GM19023 (cell line): ENCODE measurements around the gene PSG5.
"Not testable (repeated sequence)": the region's sequence is repeated elsewhere in the genome, so short reads cannot be mapped to it uniquely, and the experiment has no call there.

Experiments used
- ATAC-seq: cut with Tn5 transposase; IDR thresholded peaks from one replicate; pipeline ENCODE4 v1.9.1; 2021; ENCODE audit warnings: mild to moderate bottlenecking, moderate library complexity; ENCODE audit not compliant: unreplicated experiment

PSG5 gene

DNA sequence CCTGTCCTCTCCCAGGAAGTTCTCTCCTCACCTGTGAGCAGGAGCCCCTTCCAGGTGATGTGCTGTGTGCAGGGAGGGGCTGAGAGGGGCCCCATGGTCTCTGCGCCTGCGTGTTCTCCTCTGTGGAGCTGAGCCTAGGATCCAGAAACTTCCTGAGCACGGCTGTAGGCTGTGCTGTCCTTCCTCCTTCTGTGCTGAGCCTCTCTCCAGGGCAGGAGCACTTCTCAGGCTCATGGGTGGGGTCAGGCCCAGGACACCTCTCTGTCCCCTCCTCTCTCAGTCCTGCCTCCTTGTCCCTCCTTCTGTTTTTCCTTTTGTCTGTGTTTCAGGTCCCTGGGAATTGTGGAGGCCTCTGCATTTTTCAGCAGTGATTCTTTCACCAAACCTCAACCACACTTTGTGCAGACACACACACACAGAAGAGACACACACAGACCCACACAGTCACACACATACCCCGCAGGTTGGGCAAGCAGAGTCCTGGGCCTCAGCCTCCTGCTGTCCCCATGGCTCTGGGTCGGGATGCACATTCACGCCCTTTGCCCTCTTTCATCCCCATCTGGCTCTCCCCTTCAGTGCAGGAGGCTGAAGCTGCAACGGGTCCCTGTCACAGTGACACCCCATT, at the start of gene PSG5:
TSS of gene PSG5 (minus strand) at position 226 of the 625 bp plus-strand sequence. CDS start at position 95, 131 bp downstream.
- not testable (repeated sequence) for ATAC-seq

DNA sequence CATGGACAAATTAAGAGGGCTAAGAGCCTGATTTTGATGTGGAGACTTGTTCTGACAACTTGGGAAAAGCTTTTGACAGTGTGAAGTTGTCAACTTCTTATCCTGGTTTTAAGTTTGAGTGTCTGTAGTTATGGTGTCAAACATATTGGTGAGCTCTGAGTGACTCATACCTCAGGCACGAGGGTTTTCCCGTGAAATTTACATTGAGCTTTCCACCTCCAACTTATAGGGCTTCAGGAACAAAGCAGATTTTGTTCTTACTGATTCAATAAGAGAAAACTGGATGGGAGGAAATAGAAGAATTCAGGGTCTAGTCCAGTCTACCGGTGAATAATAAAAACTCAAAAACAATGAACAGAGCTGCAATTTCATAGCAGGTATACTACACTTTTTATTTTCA, 49.4 kb upstream of the PSG5 start:
- ATAC-seq = not testable (repeated sequence)

DNA sequence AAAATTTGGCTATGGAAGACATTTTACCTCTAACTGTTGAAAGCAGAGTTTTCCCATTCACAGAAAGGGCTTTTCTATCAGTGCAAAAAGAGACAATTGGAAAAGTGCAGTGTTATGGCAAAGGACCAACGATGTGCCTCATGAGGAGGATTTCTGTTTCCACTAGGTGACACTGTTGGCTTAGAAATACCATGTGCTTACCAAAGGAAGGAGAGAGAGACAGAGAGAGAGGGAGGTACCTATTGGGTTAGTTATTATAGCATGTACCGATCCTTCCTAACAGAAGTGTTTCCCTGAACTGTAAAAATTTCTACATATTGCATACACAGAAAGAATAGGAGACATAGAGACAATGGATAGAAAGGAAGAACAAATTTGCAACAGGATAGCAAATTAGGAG, 43.0 kb upstream of the PSG5 start:
- no peak for ATAC-seq

DNA sequence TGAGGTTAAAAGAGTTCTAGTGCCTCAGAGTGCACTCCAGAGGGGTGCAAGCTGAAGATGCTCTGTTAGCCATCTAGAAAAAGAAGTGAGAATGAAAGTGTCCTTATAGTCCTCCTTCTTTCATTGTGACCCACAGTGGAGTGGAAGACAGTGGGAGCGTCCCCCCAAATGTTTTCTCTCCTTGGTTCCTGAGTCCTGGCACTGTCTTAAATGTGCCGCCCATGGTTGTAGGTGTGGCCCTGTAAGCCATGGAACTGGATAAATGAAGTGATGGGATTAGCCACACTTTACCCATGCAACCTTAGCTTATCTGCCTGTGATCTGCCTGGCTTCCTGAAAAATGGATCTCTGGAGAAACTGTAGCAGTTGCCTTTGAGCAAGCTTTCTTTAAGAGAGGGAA, 42.4 kb upstream of the PSG5 start:
- not testable (repeated sequence) for ATAC-seq

DNA sequence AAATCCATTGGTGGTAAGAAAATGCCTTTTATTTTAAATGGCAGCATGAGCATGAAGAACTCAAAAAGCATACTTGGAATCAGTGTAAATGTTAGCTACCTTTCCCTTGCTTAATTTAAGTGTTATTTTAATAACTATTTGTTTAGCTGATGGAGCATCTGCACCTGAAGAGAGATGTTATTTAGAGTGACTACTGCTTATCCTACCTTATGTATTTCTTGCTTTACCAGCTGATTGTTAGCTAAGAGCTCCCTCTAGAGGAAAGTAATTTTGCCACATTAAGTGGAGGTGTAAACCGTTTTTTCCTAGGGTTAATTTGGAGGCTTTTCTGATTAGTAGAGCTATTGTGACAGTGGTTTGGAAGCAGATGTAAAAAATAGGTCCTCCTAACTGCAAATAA, 40.6 kb upstream of the PSG5 start:
- not testable (repeated sequence) for ATAC-seq

DNA sequence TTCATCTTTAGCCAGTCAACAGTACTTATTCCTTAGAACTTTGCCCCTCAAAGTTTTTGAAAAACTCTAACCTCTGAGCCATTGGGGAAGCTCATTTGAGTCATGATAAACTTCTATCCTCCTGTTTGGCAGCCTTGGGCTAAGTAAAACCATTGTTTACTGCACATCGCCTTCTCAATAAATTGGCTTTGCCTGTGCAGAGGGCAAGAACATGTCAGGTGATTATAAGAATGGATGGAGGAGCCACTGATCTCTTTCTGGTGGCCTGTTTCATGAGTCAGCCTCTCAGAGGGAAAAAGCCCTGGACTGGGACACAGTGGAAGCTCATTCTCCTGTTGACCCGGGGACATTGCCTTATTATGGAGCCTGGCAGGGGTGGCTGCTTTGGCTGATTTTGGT, 38.5 kb upstream of the PSG5 start:
- ATAC-seq = no peak

DNA sequence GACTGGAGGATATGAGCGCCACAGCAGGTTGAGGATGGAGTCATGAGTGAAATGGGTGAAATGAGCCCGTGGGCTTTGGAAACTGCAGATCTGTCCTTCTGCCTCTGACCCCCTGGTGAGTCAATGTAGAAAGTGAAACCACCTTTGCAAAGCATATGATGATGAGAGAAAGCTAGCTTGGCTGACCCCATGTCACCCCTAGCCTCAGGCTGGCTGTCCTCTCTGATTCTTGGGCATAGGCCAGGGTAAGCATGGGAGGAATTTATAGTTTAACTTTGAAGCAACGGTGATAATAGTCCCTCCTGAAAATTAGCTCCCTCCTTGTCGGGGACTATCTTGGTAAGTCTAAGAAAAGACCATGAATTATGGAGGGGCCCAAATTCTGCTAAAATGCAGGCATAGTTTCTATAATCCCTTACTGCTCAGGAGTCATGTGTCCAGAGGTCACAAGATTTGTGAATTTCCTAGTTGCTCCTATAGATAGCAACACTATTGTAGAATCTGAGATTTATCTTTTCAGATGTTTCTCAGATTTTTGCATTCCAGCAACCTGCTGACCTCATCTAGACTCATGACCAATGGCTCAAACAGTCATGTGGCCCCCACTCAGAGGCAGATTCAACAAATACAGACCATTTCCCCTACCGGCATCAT, 38.0 kb upstream of the PSG5 start:
- ATAC-seq = not testable (repeated sequence)

DNA sequence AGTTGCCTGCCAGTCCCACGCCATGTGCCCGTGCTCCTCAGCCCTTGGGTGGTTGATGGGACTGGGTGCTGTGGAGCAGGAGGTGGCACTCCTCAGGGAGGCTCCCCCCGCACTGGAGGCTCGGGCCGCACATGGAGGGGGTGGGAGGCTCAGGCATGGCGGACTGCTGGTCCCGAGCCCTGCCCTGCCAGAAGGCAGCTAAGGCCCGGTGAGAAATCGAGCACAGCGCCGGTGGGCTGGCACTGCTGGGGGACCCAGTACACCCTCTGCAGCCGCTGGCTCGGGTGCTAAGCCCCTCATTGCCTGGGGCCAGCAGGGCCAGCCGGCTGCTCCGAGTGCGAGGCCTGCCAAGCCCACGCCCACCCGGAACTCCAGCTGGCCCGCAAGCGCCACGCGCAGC, 35.6 kb upstream of the PSG5 start:
- ATAC-seq = not testable (repeated sequence)

DNA sequence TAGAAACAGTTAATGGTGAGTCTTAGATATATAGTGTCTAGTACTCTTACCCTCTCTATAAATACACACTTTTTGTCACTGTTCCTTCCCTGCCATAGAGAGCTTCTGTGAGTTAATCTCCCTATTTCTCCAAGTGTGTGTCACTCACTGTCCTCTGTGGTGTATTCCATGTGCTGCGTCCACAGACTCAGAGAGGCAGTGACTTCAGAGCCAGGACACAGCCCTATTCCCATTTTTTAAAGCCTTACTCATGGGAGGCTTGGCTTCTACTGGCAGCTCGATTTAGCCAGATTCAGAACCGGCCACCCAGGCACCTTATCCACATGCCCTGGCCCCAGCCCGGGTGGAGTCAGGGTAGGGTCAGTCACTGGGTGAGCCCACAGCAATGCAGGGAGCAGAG, 32.8 kb upstream of the PSG5 start:
- not testable (repeated sequence) for ATAC-seq

DNA sequence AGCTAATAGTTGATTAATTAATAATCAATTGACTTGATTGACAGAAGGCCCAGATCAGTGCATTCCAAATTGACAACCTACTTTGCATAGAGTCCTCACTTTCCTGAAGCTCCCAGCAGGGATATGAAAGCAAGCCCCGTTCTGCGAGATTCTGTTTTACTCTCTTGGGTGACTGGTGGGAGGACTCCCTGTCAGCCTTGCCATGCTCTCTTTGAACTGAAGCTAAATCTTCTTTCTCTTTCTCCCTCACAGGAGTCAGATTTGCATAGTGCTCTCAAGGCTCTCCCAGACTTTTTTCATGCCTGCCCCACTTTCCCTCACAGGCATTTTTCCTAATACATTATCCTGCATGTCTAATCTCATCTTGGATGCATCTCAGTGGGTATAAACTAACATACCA, 29.5 kb upstream of the PSG5 start:
- not testable (repeated sequence) for ATAC-seq

DNA sequence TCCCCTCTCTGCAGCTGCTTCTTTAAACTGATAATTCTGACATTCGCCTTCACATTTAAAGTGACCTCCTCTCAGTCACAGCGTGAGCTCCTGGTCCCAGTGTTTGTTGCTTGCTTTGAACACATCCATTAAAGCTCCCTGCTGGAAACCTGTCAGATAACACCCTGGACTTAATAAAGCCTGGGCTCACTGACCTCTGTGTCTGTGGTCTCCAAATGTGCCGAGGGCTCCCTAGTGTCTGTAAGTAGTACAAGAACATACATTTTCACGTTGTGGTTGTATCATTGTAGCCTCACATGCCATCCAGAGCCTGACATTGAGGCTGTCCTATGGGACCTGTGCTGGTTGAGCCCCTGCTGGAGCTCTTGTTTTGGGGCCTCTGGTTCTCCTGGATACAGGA, 21.7 kb upstream of the PSG5 start:
- ATAC-seq = no peak

DNA sequence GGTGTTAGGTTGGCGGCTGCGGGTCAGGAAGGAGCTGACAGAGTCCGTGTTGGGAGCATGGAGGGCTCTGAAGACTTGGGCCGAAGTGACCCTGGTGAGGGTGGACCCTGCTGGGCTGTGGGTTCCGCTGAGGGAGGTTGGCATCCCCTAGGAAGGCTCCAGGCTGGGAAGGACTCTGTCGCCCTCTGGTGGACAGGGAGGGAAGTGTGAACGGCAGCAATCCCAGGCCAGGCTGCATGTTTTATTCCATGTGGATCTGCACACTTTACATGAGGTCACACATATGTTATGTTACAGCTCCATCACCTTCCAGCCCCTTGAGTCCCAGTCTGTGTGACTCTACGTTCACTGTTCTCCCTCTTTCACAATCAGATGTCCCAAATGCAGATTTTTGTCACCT, 20.8 kb upstream of the PSG5 start:
- not testable (repeated sequence) for ATAC-seq

DNA sequence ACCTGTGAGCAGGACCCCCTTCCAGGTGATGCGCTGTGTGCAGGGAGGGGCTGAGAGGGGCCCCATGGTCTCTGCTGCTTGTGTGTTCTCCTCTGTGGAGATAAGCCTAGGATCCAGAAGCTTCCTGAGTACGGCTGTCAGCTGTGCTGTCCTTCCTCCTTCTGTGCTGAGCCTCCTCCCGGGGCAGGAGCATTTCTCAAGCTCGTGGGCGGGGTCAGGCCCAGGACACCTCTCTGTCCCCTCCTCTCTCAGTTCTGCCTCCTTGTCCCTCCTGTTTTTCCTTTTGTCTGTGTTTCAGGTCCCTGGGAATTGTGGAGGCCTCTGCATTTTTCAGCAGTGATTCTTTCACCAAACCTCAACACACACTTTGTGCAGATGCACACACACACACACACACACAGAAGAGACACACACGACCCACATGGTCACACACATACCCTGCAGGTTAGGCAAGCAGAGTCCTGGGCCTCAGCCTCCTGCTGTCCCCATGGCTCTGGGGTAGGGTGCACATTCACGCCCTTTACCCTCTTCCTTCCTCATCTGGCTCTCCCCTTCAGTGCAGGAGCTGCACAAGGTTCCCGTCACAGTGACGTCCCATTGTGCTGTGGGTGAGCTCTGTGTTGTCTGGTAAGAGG, 19.3 kb upstream of the PSG5 start, which contains the start of gene PSG4:
TSS of gene PSG4 (minus strand) at position 168 of the 635 bp plus-strand sequence. CDS start at position 66, 102 bp downstream.
- ATAC-seq = not testable (repeated sequence)

DNA sequence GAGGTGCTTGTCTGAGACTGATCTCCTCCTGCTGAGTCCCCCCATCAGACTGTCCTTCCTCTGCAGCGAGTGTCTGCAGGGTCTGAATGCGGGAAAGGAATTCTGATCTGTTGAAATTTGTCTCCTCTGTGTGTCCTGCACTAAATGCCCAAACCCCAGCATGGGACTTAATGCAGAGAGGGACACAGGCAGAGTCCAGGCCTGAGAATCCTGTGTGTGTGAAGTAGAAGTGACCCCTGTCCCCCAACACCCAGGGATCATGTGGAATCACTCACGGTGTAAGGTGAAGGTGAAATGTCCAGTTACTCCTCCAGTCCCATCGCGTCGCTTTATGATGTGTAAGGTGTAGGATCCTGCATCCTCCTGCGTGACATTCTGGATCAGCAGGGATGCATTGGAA, 17.3 kb upstream of the PSG5 start:
- ATAC-seq = not testable (repeated sequence)

DNA sequence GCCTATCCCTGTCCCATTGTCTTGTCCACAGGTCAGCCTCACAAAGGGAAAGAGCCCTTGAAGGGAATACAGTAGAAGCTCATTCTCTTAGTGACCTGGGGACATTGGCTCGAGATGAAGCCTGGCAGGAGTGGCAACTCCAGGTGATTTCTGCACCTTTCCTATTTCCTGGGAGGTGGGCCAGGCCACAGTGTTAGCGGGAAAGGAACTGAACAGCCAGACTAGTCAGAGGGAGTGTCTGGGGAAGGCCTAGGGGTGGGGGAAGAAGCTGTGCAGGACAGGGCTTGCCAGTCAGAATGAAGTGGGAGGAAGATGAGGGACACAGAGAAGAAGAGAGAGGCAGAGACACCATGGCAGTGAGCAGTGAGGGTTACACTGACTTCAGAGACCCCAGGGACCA, 15.6 kb upstream of the PSG5 start:
- ATAC-seq = not testable (repeated sequence)

DNA sequence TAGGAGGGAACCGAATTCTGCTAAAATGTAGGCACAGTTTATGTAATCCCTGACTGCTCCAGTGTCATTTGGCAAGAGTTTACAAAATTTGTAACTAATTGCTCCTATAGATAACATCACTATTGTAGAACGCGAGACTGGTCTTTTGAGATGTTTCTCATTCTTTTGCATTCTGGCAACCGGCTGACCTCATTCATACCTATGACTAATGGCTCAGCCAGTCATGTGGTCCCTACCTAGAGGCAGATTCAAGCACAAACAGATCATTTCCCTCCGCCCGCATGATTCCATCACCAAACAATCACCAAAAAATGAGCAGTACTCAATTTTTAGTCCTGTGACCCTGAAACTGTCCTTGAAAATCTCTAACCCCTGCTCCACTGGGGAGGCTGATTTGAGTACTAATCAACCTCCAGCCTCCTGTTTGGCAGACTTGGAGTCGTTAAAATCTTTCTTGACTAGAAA, 15.0 kb upstream of the PSG5 start:
- not testable (repeated sequence) for ATAC-seq

DNA sequence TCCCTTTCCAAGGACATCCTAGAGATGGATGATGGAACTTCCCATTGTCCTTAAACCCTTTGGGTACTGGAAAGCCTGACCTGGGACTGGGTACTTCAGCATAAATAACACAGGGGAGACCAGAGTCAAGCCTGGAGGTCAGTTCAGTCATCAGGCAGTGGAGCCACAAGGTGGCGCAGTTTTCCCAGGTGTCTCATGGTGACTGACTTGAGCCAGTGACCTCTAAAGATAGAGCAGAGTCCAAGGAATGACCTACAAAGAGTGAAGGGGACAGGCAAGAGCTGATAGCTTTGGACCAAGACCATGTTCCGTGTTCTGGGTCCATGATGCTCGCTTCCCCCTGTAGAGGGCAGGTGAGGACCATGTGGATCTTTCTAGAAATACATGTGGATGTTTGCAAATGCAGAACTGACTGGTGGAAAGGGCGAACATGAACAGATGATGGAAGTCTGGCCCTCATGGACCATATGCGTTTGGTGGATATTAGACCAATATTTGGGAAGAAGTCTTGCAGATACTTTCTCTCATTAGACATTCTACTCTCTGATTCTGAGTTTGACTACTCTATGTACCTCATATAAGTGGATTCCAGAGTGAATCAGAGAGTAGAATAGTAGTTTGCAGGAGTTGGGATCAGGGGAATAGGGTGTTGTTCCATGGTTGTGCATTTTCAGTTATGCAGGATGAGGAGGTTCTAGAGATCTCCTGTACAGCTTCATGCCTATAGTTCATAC, 12.5 kb upstream of the PSG5 start:
- ATAC-seq = not testable (repeated sequence)

DNA sequence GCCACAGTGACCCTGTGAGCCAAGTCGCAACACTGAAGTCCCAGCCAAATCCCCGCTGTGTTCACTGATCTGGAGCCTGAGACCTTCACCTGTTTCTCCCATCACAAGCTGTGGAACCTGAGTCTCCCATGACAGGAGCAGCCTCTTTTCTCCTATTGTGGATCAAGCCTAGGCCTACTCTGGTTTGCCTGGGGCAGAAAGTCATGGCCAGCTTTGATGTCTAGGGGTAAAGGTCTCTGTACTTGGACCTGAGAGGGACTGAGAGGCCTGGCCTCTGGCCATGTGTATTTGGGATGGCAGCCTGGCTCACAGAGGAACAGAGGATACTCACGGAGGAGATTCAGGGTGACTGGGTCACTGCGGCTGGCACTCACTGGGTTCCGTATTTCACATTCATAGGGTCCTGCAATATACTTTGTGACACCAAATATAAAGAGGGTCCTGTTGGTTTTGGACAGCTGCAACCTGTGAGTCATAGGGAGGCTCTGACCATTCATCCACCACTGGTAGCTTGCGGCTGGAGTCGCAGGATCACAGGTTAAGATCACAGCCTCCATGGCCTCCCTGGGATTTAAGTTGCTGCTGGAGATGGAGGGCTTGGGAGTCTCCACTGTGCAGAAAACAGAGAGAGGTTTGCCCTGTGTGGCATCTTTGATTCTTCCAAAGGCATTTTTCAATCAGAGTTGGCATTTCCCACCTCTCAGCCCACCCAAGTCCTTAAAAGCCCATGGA, 11.5 kb upstream of the PSG5 start:
- ATAC-seq = not testable (repeated sequence)

DNA sequence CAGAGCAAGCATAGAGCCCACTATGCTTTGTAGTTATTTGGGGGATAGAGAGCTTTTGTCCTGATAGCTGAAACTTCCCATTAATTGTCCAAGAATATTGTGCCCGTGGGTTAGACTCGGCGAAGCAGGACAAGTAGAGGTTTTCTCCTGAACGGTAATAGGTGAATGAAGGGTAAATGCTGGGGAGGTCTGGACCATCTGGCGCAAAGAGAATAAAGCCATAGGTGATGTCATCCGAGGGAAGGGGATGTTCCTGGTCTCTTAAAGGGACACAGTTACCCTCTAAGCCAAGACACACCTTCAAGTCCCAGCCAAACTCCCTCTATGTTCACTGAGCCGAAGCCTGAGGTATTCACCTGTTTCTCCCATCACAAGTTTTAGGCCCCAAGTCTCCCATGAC, 8.1 kb upstream of the PSG5 start:
- ATAC-seq = not testable (repeated sequence)

DNA sequence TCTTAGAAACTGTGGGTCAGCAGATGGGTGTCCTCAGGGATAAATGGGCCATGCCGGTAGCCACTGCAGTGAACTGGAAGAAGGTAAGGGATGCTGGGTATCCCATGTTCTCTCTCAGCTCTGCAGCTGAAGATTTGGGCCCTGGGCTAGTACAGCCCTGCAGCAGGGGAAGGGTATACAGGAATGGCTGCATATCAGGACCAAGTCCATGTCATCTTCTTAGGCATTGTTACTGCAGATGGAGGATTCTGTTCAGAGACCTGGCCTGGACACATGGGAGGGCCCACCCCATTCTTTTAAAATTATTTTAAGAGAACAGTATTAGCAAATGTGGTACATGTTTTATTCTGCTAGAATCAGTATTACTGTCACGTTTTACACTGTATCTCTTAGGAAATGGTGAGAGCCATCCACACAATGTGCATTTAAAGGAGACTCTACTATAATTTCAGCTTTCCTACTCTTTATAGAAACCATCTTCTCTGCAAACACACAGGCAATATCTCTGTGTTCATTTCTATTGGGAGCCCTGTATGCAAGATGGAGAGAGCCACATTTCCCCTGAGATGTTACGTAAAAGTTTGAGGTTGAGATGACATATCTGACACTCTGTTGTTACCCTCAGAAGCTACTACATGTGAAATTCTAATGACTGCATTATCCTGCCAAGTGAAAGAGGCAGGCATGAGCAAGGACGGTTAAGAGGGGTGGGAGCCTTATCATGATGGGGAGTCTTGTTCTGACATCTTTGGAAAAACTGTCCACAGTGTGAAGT, 6.2 kb upstream of the PSG5 start:
- ATAC-seq = not testable (repeated sequence)
